ENCODE measurements around the gene KCNK4. TPM values are rescaled to one million over a fixed set of nuclear protein-coding genes. Genes with fewer than 3 reads are reported as not detected.

Gene KCNK4
- total and polyA plus RNA-seq, 2 of the 13 experiments (the other 11 are each of a cell fraction or from before 2014, with no cell fraction given) = not detected

GRCh38 chr11:64252003-64252872 lies 38.9 kb upstream of the KCNK4 start:
- Histone ChIP-seq H3K79me2 (ENCODE audit: insufficient read depth, low read length) (peaks cover 7% of the 10 kb centered on the region), H3K4me3 (replicated peaks in 1 of 3; ENCODE audit: insufficient read depth in 1 of 3, low read depth in 2 of 3, low read length in 3 of 3) (peak overlapping the region; percentile 66 to 88 (median 83)), H3K4me2 (ENCODE audit: low read depth, low read length) (peak overlapping the region; percentile 97), H3K27me3 (ENCODE audit: control insufficient read depth in 1 of 2, insufficient read depth in 2 of 2, low read length in 2 of 2) (no peaks in the 10 kb centered on the region; a peak in 1 of 5 replicates), H2AFZ (ENCODE audit: low read length) (no peak overlapping the region), H4K20me1 (ENCODE audit: insufficient read depth, low read length) (no peaks in the 10 kb centered on the region), H3K36me3 (replicated peaks in 1 of 2; ENCODE audit: control insufficient read depth in 1 of 2, insufficient read depth in 2 of 2, low read length in 2 of 2) (peaks cover 5 to 10% of the 10 kb centered on the region in 2 experiments; a peak in 1 of 5 replicates), H3K27ac (ENCODE audit: extremely low read length, insufficient read depth, low read length) (no peak overlapping the region), H3K9ac (ENCODE audit: insufficient read depth, low read depth, low read length) (peak overlapping the region; percentile 70), H3K4me1 (ENCODE audit: insufficient read depth, low read length) (peaks cover 51% of the 10 kb centered on the region), H3K9me3 (ENCODE audit: low read length) (no peaks in the 10 kb centered on the region)
- TSS peak; percentile 42 for BruUV-seq (replicated peaks)
- CTCF ChIA-PET (ENCODE audit: low intra/inter-chr PET ratio, low total read pairs) = no interaction called here
- WGBS (ENCODE audit: low lambda C conversion rate) = 12% methylated on average over 12 of the region's 23 CpGs
- intact Hi-C loops (cut with micrococcal nuclease; ENCODE audit: unreplicated experiment) (no loop called here), in situ Hi-C loops (cut with HindIII; ENCODE audit: extremely low pct_ligation_motif_present, low pct_unique_long_range_greater_than_20kb) (no loop called here)
- ATAC-seq (no peak), DNase-seq (ENCODE audit: low spot score) (no peak), FAIRE-seq (no peak)
- POLR2A ChIA-PET = interaction anchor here (0.9 to 2.1 kb wide), 5 partner anchors 9 to 53 kb away, joined by 3 to 7 read pairs (median 6); partner anchors contain the start of genes ESRRA and FKBP2
- TF ChIP-seq CTCF (CRISPR knock-in tag; IDR thresholded peaks at IDR 0.05) (peak; percentile 54), ZNF333 (CRISPR knock-in tag; IDR thresholded peaks at IDR 0.05; ENCODE audit: borderline replicate concordance) (0 out of 2 replicates have a peak, but pooled peaks have one; percentile 10), RXRA (CRISPR knock-in tag; IDR thresholded peaks at IDR 0.05) (no peak), KMT2A (CRISPR knock-in tag; IDR thresholded peaks at IDR 0.05) (no peak), TP53 (CRISPR knock-in tag; conservative IDR thresholded peaks at IDR 0.05) (no peak), ZNF138 (CRISPR knock-in tag; IDR thresholded peaks at IDR 0.05; ENCODE audit: low read depth) (no peak), SRY (CRISPR knock-in tag; IDR thresholded peaks at IDR 0.05) (no peak), CENPBD1 (CRISPR knock-in tag; IDR thresholded peaks at IDR 0.05; ENCODE audit: borderline replicate concordance, low read depth) (no peak), ZKSCAN1 (IDR thresholded peaks at IDR 0.05; ENCODE audit: low read length) (no peak), ZNF354B (CRISPR knock-in tag; IDR thresholded peaks at IDR 0.05) (no peak), ZNF34 (CRISPR knock-in tag; IDR thresholded peaks at IDR 0.05; ENCODE audit: borderline replicate concordance) (no peak), ZNF274 (CRISPR knock-in tag; IDR thresholded peaks at IDR 0.05) (0 out of 2 replicates have a peak, but pooled peaks have one; percentile 1), SNAPC5 (CRISPR knock-in tag; IDR thresholded peaks at IDR 0.05; ENCODE audit: borderline replicate concordance) (no peak), NR2C2 (CRISPR knock-in tag; IDR thresholded peaks at IDR 0.05; ENCODE audit: borderline replicate concordance) (no peak), SMAD3 (CRISPR knock-in tag; IDR thresholded peaks at IDR 0.05) (no peak), HNRNPL (IDR thresholded peaks at IDR 0.05; ENCODE audit: low read depth, low read length) (0 out of 2 replicates have a peak, but pooled peaks have one; percentile 55), MTA1 (CRISPR knock-in tag; IDR thresholded peaks at IDR 0.05; ENCODE audit: borderline replicate concordance) (peak; percentile 15; the same call in 1 of the 2 replicates), TOPORS (CRISPR knock-in tag; IDR thresholded peaks at IDR 0.05) (no peak), ZNF546 (CRISPR knock-in tag; conservative IDR thresholded peaks at IDR 0.05) (0 out of 2 replicates have a peak, but pooled peaks have one; percentile 30), ZGPAT (CRISPR knock-in tag; IDR thresholded peaks at IDR 0.05) (no peak), TARDBP (CRISPR knock-in tag; IDR thresholded peaks at IDR 0.05) (0 out of 2 replicates have a peak, but pooled peaks have one; percentile 14)

Data from HepG2 (cell line).